Measurements from ENCODE around the gene SMAP2.

DNA sequence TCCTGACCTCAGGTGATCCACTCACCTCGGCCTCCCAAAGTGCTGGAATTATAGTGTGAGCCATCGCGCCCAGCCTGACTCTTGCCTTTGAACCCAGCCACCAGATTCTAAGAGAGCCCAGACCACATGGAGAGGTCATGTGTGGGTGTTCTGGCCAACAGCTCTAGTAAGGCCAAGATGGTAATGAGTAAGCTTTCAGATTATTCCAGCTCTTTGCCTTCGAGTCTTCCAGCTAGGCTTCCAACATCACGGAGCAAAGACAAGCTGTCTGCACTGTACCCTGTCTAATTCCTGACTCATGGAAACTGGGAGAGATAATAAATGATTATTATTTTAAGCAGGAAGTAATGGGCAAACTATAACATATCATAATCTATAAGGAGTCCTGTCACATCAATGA, 61.9 kb downstream of the SMAP2 start:
- TF ChIP-seq, protein P1, sequence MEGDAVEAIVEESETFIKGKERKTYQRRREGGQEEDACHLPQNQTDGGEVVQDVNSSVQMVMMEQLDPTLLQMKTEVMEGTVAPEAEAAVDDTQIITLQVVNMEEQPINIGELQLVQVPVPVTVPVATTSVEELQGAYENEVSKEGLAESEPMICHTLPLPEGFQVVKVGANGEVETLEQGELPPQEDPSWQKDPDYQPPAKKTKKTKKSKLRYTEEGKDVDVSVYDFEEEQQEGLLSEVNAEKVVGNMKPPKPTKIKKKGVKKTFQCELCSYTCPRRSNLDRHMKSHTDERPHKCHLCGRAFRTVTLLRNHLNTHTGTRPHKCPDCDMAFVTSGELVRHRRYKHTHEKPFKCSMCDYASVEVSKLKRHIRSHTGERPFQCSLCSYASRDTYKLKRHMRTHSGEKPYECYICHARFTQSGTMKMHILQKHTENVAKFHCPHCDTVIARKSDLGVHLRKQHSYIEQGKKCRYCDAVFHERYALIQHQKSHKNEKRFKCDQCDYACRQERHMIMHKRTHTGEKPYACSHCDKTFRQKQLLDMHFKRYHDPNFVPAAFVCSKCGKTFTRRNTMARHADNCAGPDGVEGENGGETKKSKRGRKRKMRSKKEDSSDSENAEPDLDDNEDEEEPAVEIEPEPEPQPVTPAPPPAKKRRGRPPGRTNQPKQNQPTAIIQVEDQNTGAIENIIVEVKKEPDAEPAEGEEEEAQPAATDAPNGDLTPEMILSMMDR (conservative IDR thresholded peaks at IDR 0.05 in 1 of 2, IDR thresholded peaks at IDR 0.05 in 1 of 2; ENCODE audit: low read depth in 1 of 2, low read length in 2 of 2), result no peak
- no peak for TF ChIP-seq EZH2 (IDR thresholded peaks at IDR 0.05; ENCODE audit: low read length, missing control alignments)

All from fibroblast of lung (primary cell).